Measurements from ENCODE around the gene RAB11B. TPM values are rescaled to one million over a fixed set of nuclear protein-coding genes. Genes with fewer than 3 reads are reported as not detected.

The RAB11B gene
- total and polyA plus RNA-seq, 5 donors from 2014 or later: 50.2 to 102 (median 52.2) TPM

- Mint-ChIP-seq H3K27ac (peak overlapping the region in 1 of 3 donors; percentile 65), H3K4me3 (peak overlapping the region in 3 of 4 donors; percentile 63 to 75 (median 68)), H3K27me3 (no peaks in the 10 kb centered on the region), H3K36me3 (peaks cover 35% of the 10 kb centered on the region), H3K9me3 (no peaks in the 10 kb centered on the region), H3K4me1 (peaks cover 33 to 94% (median 72%) of the 10 kb centered on the region in 4 donors)
- Histone ChIP-seq H3K4me1 (ENCODE audit: control insufficient read depth, insufficient read depth, low read length, poor library complexity, severe bottlenecking) (peaks cover 86% of the 10 kb centered on the region), H3K4me3 (ENCODE audit: low read depth, low read length) (peak overlapping the region; percentile 47), H3K36me3 (ENCODE audit: control insufficient read depth, insufficient read depth, low read length) (peaks cover 48% of the 10 kb centered on the region), H3K9me3 (ENCODE audit: control insufficient read depth in 2 of 2, low read length in 2 of 2) (no peaks in the 10 kb centered on the region), H3K27me3 (ENCODE audit: control insufficient read depth, insufficient read depth, low read length) (no peaks in the 10 kb centered on the region), H3K27ac (ENCODE audit: insufficient read depth, low read length, poor library complexity, severe bottlenecking) (no peak overlapping the region)
- DNase-seq (no peak), ATAC-seq (ENCODE audit: low read depth in 2 of 2) (no peak)
These were observed 61.2 kb downstream of the RAB11B start for GRCh38 chr19:8451377-8451776.

GRCh38 chr19:8451885-8452284 is 61.7 kb downstream of the RAB11B start:
- H3K36me3 ChIP-seq (ENCODE audit: control insufficient read depth, insufficient read depth, low read length): peaks cover 48% of the 10 kb centered on the region
- H3K4me3 ChIP-seq (ENCODE audit: low read depth, low read length): peak overlapping the region; percentile 47
- peak overlapping the region; percentile 44 to 75 (median 66) for H3K4me3 Mint-ChIP-seq
- peak overlapping the region in 1 of 3 donors; percentile 65 for H3K27ac Mint-ChIP-seq
- no peak for ATAC-seq (ENCODE audit: low read depth in 2 of 2)
- H3K27me3 ChIP-seq (ENCODE audit: control insufficient read depth, insufficient read depth, low read length): no peaks in the 10 kb centered on the region
- peaks cover 83% of the 10 kb centered on the region for H3K4me1 ChIP-seq (ENCODE audit: control insufficient read depth, insufficient read depth, low read length, poor library complexity, severe bottlenecking)
- DNase-seq: no peak
- peaks cover 38% of the 10 kb centered on the region for H3K36me3 Mint-ChIP-seq
- H3K9me3 Mint-ChIP-seq: no peaks in the 10 kb centered on the region
- H3K27me3 Mint-ChIP-seq: no peaks in the 10 kb centered on the region
- H3K27ac ChIP-seq (ENCODE audit: insufficient read depth, low read length, poor library complexity, severe bottlenecking): no peak overlapping the region
- H3K9me3 ChIP-seq (ENCODE audit: control insufficient read depth in 2 of 2, low read length in 2 of 2): no peaks in the 10 kb centered on the region
- H3K4me1 Mint-ChIP-seq: peaks cover 32 to 94% (median 74%) of the 10 kb centered on the region in 4 donors

- Mint-ChIP-seq H3K27me3 (no peaks in the 10 kb centered on the region), H3K4me1 (peaks cover 30 to 94% (median 73%) of the 10 kb centered on the region in 4 donors), H3K4me3 (peak overlapping the region; percentile 48 to 68 (median 61)), H3K9me3 (no peaks in the 10 kb centered on the region), H3K36me3 (peaks cover 33% of the 10 kb centered on the region), H3K27ac (peak overlapping the region in 2 of 3 donors; percentile 33 to 65)
- Histone ChIP-seq H3K27ac (ENCODE audit: insufficient read depth, low read length, poor library complexity, severe bottlenecking) (peak overlapping the region; percentile 43), H3K4me3 (ENCODE audit: low read depth, low read length) (peak overlapping the region; percentile 47), H3K36me3 (ENCODE audit: control insufficient read depth, insufficient read depth, low read length) (peaks cover 51% of the 10 kb centered on the region), H3K9me3 (ENCODE audit: control insufficient read depth in 2 of 2, low read length in 2 of 2) (no peaks in the 10 kb centered on the region), H3K27me3 (ENCODE audit: control insufficient read depth, insufficient read depth, low read length) (no peaks in the 10 kb centered on the region), H3K4me1 (ENCODE audit: control insufficient read depth, insufficient read depth, low read length, poor library complexity, severe bottlenecking) (peaks cover 81% of the 10 kb centered on the region)
- no peak for DNase-seq
- ATAC-seq (ENCODE audit: low read depth in 2 of 2): no peak
These were observed 62.4 kb downstream of the RAB11B start for GRCh38 chr19:8452446-8453123.

GRCh38 chr19:8453616-8454015 is 63.5 kb downstream of the RAB11B start:
- peaks cover 33% of the 10 kb centered on the region for H3K36me3 Mint-ChIP-seq
- Histone ChIP-seq H3K36me3 (ENCODE audit: control insufficient read depth, insufficient read depth, low read length) (peaks cover 59% of the 10 kb centered on the region), H3K4me1 (ENCODE audit: control insufficient read depth, insufficient read depth, low read length, poor library complexity, severe bottlenecking) (peaks cover 78% of the 10 kb centered on the region), H3K27me3 (ENCODE audit: control insufficient read depth, insufficient read depth, low read length) (no peaks in the 10 kb centered on the region), H3K4me3 (ENCODE audit: low read depth, low read length) (no peak overlapping the region), H3K9me3 (ENCODE audit: control insufficient read depth in 2 of 2, low read length in 2 of 2) (no peaks in the 10 kb centered on the region), H3K27ac (ENCODE audit: insufficient read depth, low read length, poor library complexity, severe bottlenecking) (no peak overlapping the region)
- no peaks in the 10 kb centered on the region for H3K9me3 Mint-ChIP-seq
- DNase-seq (no peak), ATAC-seq (ENCODE audit: low read depth in 2 of 2) (no peak)
- peak overlapping the region in 3 of 4 donors; percentile 29 to 59 (median 55) for H3K4me3 Mint-ChIP-seq
- H3K27ac Mint-ChIP-seq: peak overlapping the region in 1 of 3 donors; percentile 68
- H3K4me1 Mint-ChIP-seq: peaks cover 34 to 96% (median 76%) of the 10 kb centered on the region in 4 donors
- no peaks in the 10 kb centered on the region for H3K27me3 Mint-ChIP-seq

Other genes starting within 250 kb of the RAB11B start
- gene FBN3, start 240.8 kb upstream of the RAB11B start, total RNA-seq: 0.07 TPM
- gene FBN3, start 240.8 kb upstream of the RAB11B start, polyA plus RNA-seq: not detected
- 20.2 TPM for gene CERS4, start 181.0 kb upstream of the RAB11B start, total RNA-seq
- gene CERS4, start 181.0 kb upstream of the RAB11B start, polyA plus RNA-seq: 10 to 100 TPM; 10.1 to 14.5 (median 12.2) TPM
- 27.0 TPM for gene CD320, start 82.0 kb upstream of the RAB11B start, total RNA-seq
- 10 to 100 TPM; 42.4 to 63.7 (median 60.0) TPM for gene CD320, start 82.0 kb upstream of the RAB11B start, polyA plus RNA-seq
- 27.4 TPM for gene NDUFA7, start 69.0 kb upstream of the RAB11B start, total RNA-seq
- 100 to 1,000 TPM; 130 to 181 (median 149) TPM for gene NDUFA7, start 69.0 kb upstream of the RAB11B start, polyA plus RNA-seq
- gene RPS28, start 68.9 kb upstream of the RAB11B start, total RNA-seq: 2,201 TPM
- 1,000 to 10,000 TPM; 1,925 to 3,295 (median 2,756) TPM for gene RPS28, start 68.9 kb upstream of the RAB11B start, polyA plus RNA-seq
- 4.4 TPM for gene KANK3, start 47.1 kb upstream of the RAB11B start, total RNA-seq
- 1 to 10 TPM in 2 of 4 donors, under 1 TPM in 2; 0.40 to 2.1 (median 1.0) TPM for gene KANK3, start 47.1 kb upstream of the RAB11B start, polyA plus RNA-seq
- gene ANGPTL4, start 26.2 kb upstream of the RAB11B start, total RNA-seq: not detected
- not detected for gene ANGPTL4, start 26.2 kb upstream of the RAB11B start, polyA plus RNA-seq
- gene MARCHF2, start 22.9 kb downstream of the RAB11B start, total RNA-seq: 42.2 TPM
- gene MARCHF2, start 22.9 kb downstream of the RAB11B start, polyA plus RNA-seq: 10 to 100 TPM; 34.3 to 58.4 (median 52.9) TPM
- 263 TPM for gene HNRNPM, start 54.6 kb downstream of the RAB11B start, total RNA-seq
- gene HNRNPM, start 54.6 kb downstream of the RAB11B start, polyA plus RNA-seq: 100 to 1,000 TPM; 161 to 221 (median 184) TPM
- gene PRAM1, start 112.3 kb downstream of the RAB11B start, total RNA-seq: 3.7 TPM
- gene PRAM1, start 112.3 kb downstream of the RAB11B start, polyA plus RNA-seq: under 1 TPM in 2 of 4 donors, not detected in 2; 0.06 to 0.21 TPM
- 35.1 TPM for gene ZNF414, start 123.8 kb downstream of the RAB11B start, total RNA-seq
- 10 to 100 TPM in 3 of 4 donors, 1 to 10 TPM in 1; 9.7 to 15.0 (median 12.6) TPM for gene ZNF414, start 123.8 kb downstream of the RAB11B start, polyA plus RNA-seq
- gene MYO1F, start 187.1 kb downstream of the RAB11B start, total RNA-seq: 289 TPM
- 10 to 100 TPM; 45.3 to 79.3 (median 61.5) TPM for gene MYO1F, start 187.1 kb downstream of the RAB11B start, polyA plus RNA-seq
- 17.9 TPM for gene ADAMTS10, start 220.4 kb downstream of the RAB11B start, total RNA-seq
- gene ADAMTS10, start 220.4 kb downstream of the RAB11B start, polyA plus RNA-seq: 1 to 10 TPM in 1 of 4 donors, under 1 TPM in 3; 0.42 to 1.2 (median 0.52) TPM
- gene NFILZ, start 240.3 kb downstream of the RAB11B start, total RNA-seq: not detected
- not detected for gene NFILZ, start 240.3 kb downstream of the RAB11B start, polyA plus RNA-seq